Measurements from ENCODE around the gene TEX51.

The TEX51 gene

DNA sequence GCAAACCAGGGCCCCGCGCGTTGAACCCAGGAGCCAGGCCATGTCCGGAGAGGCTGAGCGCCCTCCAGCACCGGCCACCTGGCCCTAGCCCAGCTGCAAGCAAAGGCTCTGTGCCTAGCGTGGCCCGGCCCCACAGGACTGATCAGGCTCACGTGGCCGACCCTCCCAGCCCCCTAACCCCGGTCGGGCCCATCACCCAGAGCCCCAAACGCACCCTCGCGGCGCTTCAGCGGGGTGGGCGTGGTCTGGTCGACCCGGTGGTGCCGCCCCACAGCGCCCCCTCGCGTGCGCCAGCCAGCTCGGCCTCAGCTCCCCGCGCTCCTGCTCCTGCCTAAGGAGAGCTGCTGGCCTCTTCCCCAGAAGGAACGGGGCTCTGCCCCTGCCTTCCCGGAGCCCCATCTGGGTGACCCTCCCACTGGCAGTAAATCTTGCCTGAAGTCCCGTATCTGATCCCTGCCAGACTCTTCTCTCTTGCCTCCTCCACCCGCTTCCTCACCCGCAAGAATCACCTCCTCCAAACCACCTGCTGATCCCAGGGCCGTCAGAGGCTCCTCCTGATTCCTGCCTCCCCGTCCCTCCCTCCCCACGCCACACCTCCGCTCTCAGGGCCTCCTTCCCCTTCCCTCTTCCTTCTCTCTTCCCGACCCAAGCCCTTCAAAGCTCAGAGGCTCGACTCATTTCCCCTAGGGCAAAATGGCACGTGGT, 12.3 kb upstream of the TEX51 start:
- POLR2A ChIA-PET: no interaction called here
- H3K36me3 ChIP-seq (ENCODE audit: control insufficient read depth in 4 of 4, insufficient read depth in 4 of 4, low read length in 3 of 4): no peaks in the 10 kb centered on the region
- DNase-seq: peak; percentile 64 to 80 (median 77)
- H3K27me3 ChIP-seq (replicated peaks in 2 of 5; ENCODE audit: control insufficient read depth in 4 of 5, insufficient read depth in 5 of 5, low read length in 4 of 5): peaks cover 0 to 15% (median 2%) of the 10 kb centered on the region in 5 experiments
- WGBS (ENCODE audit: insufficient coverage): 4% methylated on average over 35 of the region's 40 CpGs
- CTCF ChIA-PET: interaction anchor here (0.6 to 3.1 kb wide), 5 partner anchors 8 to 85 kb away, joined by 3 to 10 read pairs (median 3); no protein-coding TSS in a partner anchor
- H3K27ac ChIP-seq (ENCODE audit: insufficient read depth in 1 of 2, low read depth in 1 of 2, low read length in 2 of 2, poor library complexity in 1 of 2, severe bottlenecking in 2 of 2): no peak overlapping the region
- H3K9me3 ChIP-seq (ENCODE audit: control extremely low read depth in 1 of 5, control insufficient read depth in 4 of 5, insufficient read depth in 2 of 5, low read depth in 1 of 5, low read length in 4 of 5): no peaks in the 10 kb centered on the region
- peak overlapping the region in 4 of 7 experiments; percentile 15 to 70 (median 57) for H3K4me3 ChIP-seq (ENCODE audit: control insufficient read depth in 1 of 7, extremely low read depth in 1 of 7, insufficient read depth in 4 of 7, low read depth in 2 of 7, low read length in 6 of 7)
- H3K4me1 ChIP-seq (ENCODE audit: control extremely low read depth in 1 of 4, control insufficient read depth in 4 of 4, insufficient read depth in 4 of 4, low read length in 3 of 4): peaks cover 0 to 12% (median 9%) of the 10 kb centered on the region in 4 experiments

GRCh38 chr2:126886916-126887280, 11.8 kb upstream of the TEX51 start:
- Histone ChIP-seq H3K36me3 (ENCODE audit: control insufficient read depth in 4 of 4, insufficient read depth in 4 of 4, low read length in 3 of 4) (no peaks in the 10 kb centered on the region), H3K27ac (ENCODE audit: insufficient read depth in 1 of 2, low read depth in 1 of 2, low read length in 2 of 2, poor library complexity in 1 of 2, severe bottlenecking in 2 of 2) (no peak overlapping the region), H3K4me1 (ENCODE audit: control extremely low read depth in 1 of 4, control insufficient read depth in 4 of 4, insufficient read depth in 4 of 4, low read length in 3 of 4) (peaks cover 0 to 12% (median 9%) of the 10 kb centered on the region in 4 experiments), H3K9me3 (ENCODE audit: control extremely low read depth in 1 of 5, control insufficient read depth in 4 of 5, insufficient read depth in 2 of 5, low read depth in 1 of 5, low read length in 4 of 5) (no peaks in the 10 kb centered on the region), H3K27me3 (replicated peaks in 2 of 5; ENCODE audit: control insufficient read depth in 4 of 5, insufficient read depth in 5 of 5, low read length in 4 of 5) (peaks cover 0 to 13% (median 2%) of the 10 kb centered on the region in 5 experiments), H3K4me3 (ENCODE audit: control insufficient read depth in 1 of 7, extremely low read depth in 1 of 7, insufficient read depth in 4 of 7, low read depth in 2 of 7, low read length in 6 of 7) (peak overlapping the region in 1 of 7 experiments; percentile 51)
- WGBS (ENCODE audit: insufficient coverage): 84% methylated on average over 12 of the region's 13 CpGs
- ChIA-PET POLR2A (no interaction called here), CTCF (interaction anchor here (0.6 to 3.1 kb wide), 4 partner anchors 8 to 85 kb away, joined by 3 to 10 read pairs (median 3); no protein-coding TSS in a partner anchor)
- peak in 1 of 3 donors; percentile 41 for DNase-seq

DNA sequence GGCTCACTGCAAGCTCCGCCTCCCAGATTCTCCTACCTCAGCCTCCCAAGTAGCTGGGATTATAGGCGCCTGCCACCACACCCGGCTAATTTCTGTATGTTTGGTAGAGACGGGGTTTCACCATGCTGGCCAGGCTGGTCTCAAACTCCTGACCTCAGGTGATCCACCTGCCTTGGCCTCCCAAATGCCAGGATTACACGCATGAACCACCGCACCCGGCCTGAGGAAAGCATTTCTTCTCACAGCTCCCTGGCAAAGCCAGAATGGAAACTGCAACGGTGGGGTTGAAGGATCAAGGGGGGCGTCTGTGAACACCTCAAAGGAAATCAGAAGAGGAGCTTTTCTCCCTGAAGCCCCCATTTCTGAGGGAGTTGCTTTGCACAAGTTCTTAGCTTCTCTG, 11.2 kb upstream of the TEX51 start:
- 98% methylated on average over 9 of the region's 9 CpGs for WGBS (ENCODE audit: insufficient coverage)
- Histone ChIP-seq H3K36me3 (ENCODE audit: control insufficient read depth in 4 of 4, insufficient read depth in 4 of 4, low read length in 3 of 4) (no peaks in the 10 kb centered on the region), H3K27me3 (replicated peaks in 2 of 5; ENCODE audit: control insufficient read depth in 4 of 5, insufficient read depth in 5 of 5, low read length in 4 of 5) (peaks cover 0 to 13% (median 0%) of the 10 kb centered on the region in 5 experiments), H3K4me1 (ENCODE audit: control extremely low read depth in 1 of 4, control insufficient read depth in 4 of 4, insufficient read depth in 4 of 4, low read length in 3 of 4) (peaks cover 0 to 12% (median 9%) of the 10 kb centered on the region in 4 experiments), H3K4me3 (ENCODE audit: control insufficient read depth in 1 of 7, extremely low read depth in 1 of 7, insufficient read depth in 4 of 7, low read depth in 2 of 7, low read length in 6 of 7) (no peak overlapping the region), H3K9me3 (ENCODE audit: control extremely low read depth in 1 of 5, control insufficient read depth in 4 of 5, insufficient read depth in 2 of 5, low read depth in 1 of 5, low read length in 4 of 5) (no peaks in the 10 kb centered on the region), H3K27ac (ENCODE audit: insufficient read depth in 1 of 2, low read depth in 1 of 2, low read length in 2 of 2, poor library complexity in 1 of 2, severe bottlenecking in 2 of 2) (no peak overlapping the region)
- DNase-seq: no peak
- POLR2A ChIA-PET: no interaction called here
- CTCF ChIA-PET: interaction anchor here (0.6 kb wide), 2 partner anchors 20 to 1433 kb away, joined by 3 read pairs; no protein-coding TSS in a partner anchor

GRCh38 chr2:126888046-126888445, 10.6 kb upstream of the TEX51 start:
- Histone ChIP-seq H3K4me3 (ENCODE audit: control insufficient read depth in 1 of 7, extremely low read depth in 1 of 7, insufficient read depth in 4 of 7, low read depth in 2 of 7, low read length in 6 of 7) (no peak overlapping the region), H3K36me3 (ENCODE audit: control insufficient read depth in 4 of 4, insufficient read depth in 4 of 4, low read length in 3 of 4) (no peaks in the 10 kb centered on the region), H3K4me1 (ENCODE audit: control extremely low read depth in 1 of 4, control insufficient read depth in 4 of 4, insufficient read depth in 4 of 4, low read length in 3 of 4) (peaks cover 0 to 12% (median 9%) of the 10 kb centered on the region in 4 experiments), H3K9me3 (ENCODE audit: control extremely low read depth in 1 of 5, control insufficient read depth in 4 of 5, insufficient read depth in 2 of 5, low read depth in 1 of 5, low read length in 4 of 5) (no peaks in the 10 kb centered on the region), H3K27me3 (replicated peaks in 2 of 5; ENCODE audit: control insufficient read depth in 4 of 5, insufficient read depth in 5 of 5, low read length in 4 of 5) (peaks cover 0 to 13% (median 0%) of the 10 kb centered on the region in 5 experiments), H3K27ac (ENCODE audit: insufficient read depth in 1 of 2, low read depth in 1 of 2, low read length in 2 of 2, poor library complexity in 1 of 2, severe bottlenecking in 2 of 2) (no peak overlapping the region)
- CTCF ChIA-PET: interaction anchor here (1.0 to 1.5 kb wide), 2 partner anchors 10 to 55 kb away, joined by 3 read pairs; no protein-coding TSS in a partner anchor
- POLR2A ChIA-PET: no interaction called here
- WGBS (ENCODE audit: insufficient coverage): 90% methylated on average over 5 of the region's 6 CpGs
- no peak for DNase-seq

- Histone ChIP-seq H3K36me3 (ENCODE audit: control insufficient read depth in 4 of 4, insufficient read depth in 4 of 4, low read length in 3 of 4) (no peaks in the 10 kb centered on the region), H3K27ac (ENCODE audit: insufficient read depth in 1 of 2, low read depth in 1 of 2, low read length in 2 of 2, poor library complexity in 1 of 2, severe bottlenecking in 2 of 2) (no peak overlapping the region), H3K4me1 (ENCODE audit: control extremely low read depth in 1 of 4, control insufficient read depth in 4 of 4, insufficient read depth in 4 of 4, low read length in 3 of 4) (peaks cover 0 to 12% (median 9%) of the 10 kb centered on the region in 4 experiments), H3K27me3 (replicated peaks in 2 of 5; ENCODE audit: control insufficient read depth in 4 of 5, insufficient read depth in 5 of 5, low read length in 4 of 5) (peaks cover 0 to 13% (median 0%) of the 10 kb centered on the region in 5 experiments), H3K4me3 (ENCODE audit: control insufficient read depth in 1 of 7, extremely low read depth in 1 of 7, insufficient read depth in 4 of 7, low read depth in 2 of 7, low read length in 6 of 7) (no peak overlapping the region), H3K9me3 (ENCODE audit: control extremely low read depth in 1 of 5, control insufficient read depth in 4 of 5, insufficient read depth in 2 of 5, low read depth in 1 of 5, low read length in 4 of 5) (no peaks in the 10 kb centered on the region)
- ChIA-PET CTCF (interaction anchor here (1.0 to 2.0 kb wide), 3 partner anchors 11 to 83 kb away, joined by 3 to 6 read pairs (median 3); no protein-coding TSS in a partner anchor), POLR2A (no interaction called here)
- DNase-seq: no peak
- 96% methylated on average over 8 of the region's 9 CpGs for WGBS (ENCODE audit: insufficient coverage)
Measured at GRCh38 chr2:126889071-126889470, 9.6 kb upstream of the TEX51 start.

DNA sequence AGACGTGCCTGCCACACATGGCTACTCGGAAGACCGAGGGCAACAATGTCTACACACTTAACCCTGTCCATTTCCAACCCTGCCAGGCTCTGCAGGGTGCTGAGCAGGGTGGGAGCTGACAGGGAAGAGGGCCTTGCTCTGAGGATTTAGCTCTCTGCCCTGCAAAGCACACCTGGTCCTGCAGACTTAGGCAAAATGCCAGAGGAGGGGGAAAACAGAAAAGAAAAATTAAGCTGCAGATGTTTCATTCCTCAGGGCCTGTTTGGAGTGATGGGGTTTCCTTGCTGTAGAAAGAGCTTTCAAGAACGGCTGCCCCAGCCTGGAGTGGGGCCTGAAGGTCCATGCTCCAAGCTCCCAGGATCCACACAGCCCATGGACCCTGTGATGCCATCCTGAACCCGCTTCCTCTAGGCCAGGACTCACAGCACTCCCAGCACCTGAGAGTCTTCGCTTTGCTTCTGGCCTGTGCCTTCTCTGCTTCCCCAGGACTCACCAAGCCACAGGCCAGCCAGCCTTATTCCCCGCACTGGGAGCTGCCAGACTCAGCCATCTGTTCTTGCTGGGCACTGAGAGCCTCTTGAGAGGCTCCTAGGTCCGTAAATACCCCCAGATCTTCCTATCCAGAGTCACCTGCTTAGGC, 9.1 kb upstream of the TEX51 start:
- ChIA-PET CTCF (interaction anchor here (1.5 to 2.0 kb wide), 2 partner anchors 11 to 82 kb away, joined by 3 to 6 read pairs; no protein-coding TSS in a partner anchor), POLR2A (no interaction called here)
- WGBS (ENCODE audit: insufficient coverage): 94% methylated on average over 3 of the region's 8 CpGs
- Histone ChIP-seq H3K27me3 (replicated peaks in 2 of 5; ENCODE audit: control insufficient read depth in 4 of 5, insufficient read depth in 5 of 5, low read length in 4 of 5) (peaks cover 0 to 13% (median 0%) of the 10 kb centered on the region in 5 experiments), H3K4me1 (ENCODE audit: control extremely low read depth in 1 of 4, control insufficient read depth in 4 of 4, insufficient read depth in 4 of 4, low read length in 3 of 4) (peaks cover 0 to 12% (median 9%) of the 10 kb centered on the region in 4 experiments), H3K4me3 (ENCODE audit: control insufficient read depth in 1 of 7, extremely low read depth in 1 of 7, insufficient read depth in 4 of 7, low read depth in 2 of 7, low read length in 6 of 7) (no peak overlapping the region), H3K36me3 (ENCODE audit: control insufficient read depth in 4 of 4, insufficient read depth in 4 of 4, low read length in 3 of 4) (no peaks in the 10 kb centered on the region), H3K27ac (ENCODE audit: insufficient read depth in 1 of 2, low read depth in 1 of 2, low read length in 2 of 2, poor library complexity in 1 of 2, severe bottlenecking in 2 of 2) (no peak overlapping the region), H3K9me3 (ENCODE audit: control extremely low read depth in 1 of 5, control insufficient read depth in 4 of 5, insufficient read depth in 2 of 5, low read depth in 1 of 5, low read length in 4 of 5) (no peaks in the 10 kb centered on the region)
- DNase-seq: no peak

- POLR2A ChIA-PET: no interaction called here
- peaks cover 0 to 13% (median 0%) of the 10 kb centered on the region in 5 experiments for H3K27me3 ChIP-seq (replicated peaks in 2 of 5; ENCODE audit: control insufficient read depth in 4 of 5, insufficient read depth in 5 of 5, low read length in 4 of 5)
- CTCF ChIA-PET: interaction anchor here (1.2 to 2.0 kb wide), 2 partner anchors 13 to 82 kb away, joined by 3 to 6 read pairs; no protein-coding TSS in a partner anchor
Measured at GRCh38 chr2:126890136-126890510, 8.6 kb upstream of the TEX51 start.

More at GRCh38 chr2:126890136-126890510, 8.6 kb upstream of the TEX51 start:
- no peak overlapping the region for H3K4me3 ChIP-seq (ENCODE audit: control insufficient read depth in 1 of 7, extremely low read depth in 1 of 7, insufficient read depth in 4 of 7, low read depth in 2 of 7, low read length in 6 of 7)
- no peaks in the 10 kb centered on the region for H3K9me3 ChIP-seq (ENCODE audit: control extremely low read depth in 1 of 5, control insufficient read depth in 4 of 5, insufficient read depth in 2 of 5, low read depth in 1 of 5, low read length in 4 of 5)
- 96% methylated on average over 5 of the region's 5 CpGs for WGBS (ENCODE audit: insufficient coverage)
- H3K27ac ChIP-seq (ENCODE audit: insufficient read depth in 1 of 2, low read depth in 1 of 2, low read length in 2 of 2, poor library complexity in 1 of 2, severe bottlenecking in 2 of 2): no peak overlapping the region
- H3K36me3 ChIP-seq (ENCODE audit: control insufficient read depth in 4 of 4, insufficient read depth in 4 of 4, low read length in 3 of 4): no peaks in the 10 kb centered on the region
- DNase-seq: no peak
- H3K4me1 ChIP-seq (ENCODE audit: control extremely low read depth in 1 of 4, control insufficient read depth in 4 of 4, insufficient read depth in 4 of 4, low read length in 3 of 4): peaks cover 0 to 12% (median 9%) of the 10 kb centered on the region in 4 experiments

Data from common myeloid progenitor, CD34-positive (primary cell).